ENCODE measurements around the gene RNF151. TPM values are rescaled to one million over a fixed set of nuclear protein-coding genes. Genes with fewer than 3 reads are reported as not detected.
A peak's percentile ranks its signal among the peaks of the same experiment; 100 is the strongest.

Gene RNF151
- total and polyA plus RNA-seq, 2 donors (not counting 1 experiment from before 2014, with no cell fraction given) = not detected

GRCh38 chr16:1924095-1924494 is 42.6 kb upstream of the RNF151 start:
- DNase-seq (ENCODE audit: low read depth in 2 of 2) = no peak
- H3K9ac ChIP-seq (ENCODE audit: insufficient read depth, low read length) = no peak overlapping the region
- H3K36me3 ChIP-seq (ENCODE audit: control insufficient read depth, insufficient read depth, low read length) = no peaks in the 10 kb centered on the region
- TF ChIP-seq CTCF (conservative IDR thresholded peaks at IDR 0.05 in 1 of 2, IDR thresholded peaks at IDR 0.05 in 1 of 2; ENCODE audit: low read depth in 1 of 2, low read length in 2 of 2) (no peak), EZH2 (IDR thresholded peaks at IDR 0.05; ENCODE audit: low read length, missing control alignments) (no peak)
- H3K27me3 ChIP-seq (ENCODE audit: control insufficient read depth, insufficient read depth, low read length) = peaks cover 35% of the 10 kb centered on the region
- H3K4me2 ChIP-seq (ENCODE audit: extremely low read depth, insufficient read depth, low read length) = no peak overlapping the region
- no peaks in the 10 kb centered on the region for H3K9me3 ChIP-seq (ENCODE audit: control insufficient read depth, insufficient read depth, low read depth, low read length)
- no peaks in the 10 kb centered on the region for H3K79me2 ChIP-seq (ENCODE audit: control insufficient read depth, insufficient read depth, low read length)
- no peaks in the 10 kb centered on the region for H4K20me1 ChIP-seq (ENCODE audit: control insufficient read depth, extremely low read depth, insufficient read depth, low read length)
- no peak overlapping the region for H2AFZ ChIP-seq (ENCODE audit: low read length)
- no peak overlapping the region for H3K27ac ChIP-seq (ENCODE audit: insufficient read depth, low read length)
- no peak overlapping the region for H3K4me3 ChIP-seq (replicated peaks in 1 of 4; ENCODE audit: control extremely low read depth in 1 of 4, insufficient read depth in 1 of 4, low read depth in 3 of 4, low read length in 4 of 4)
- peaks cover 4% of the 10 kb centered on the region for H3K4me1 ChIP-seq (ENCODE audit: control insufficient read depth, extremely low read depth, insufficient read depth, low read length)

GRCh38 chr16:1926271-1926670 is 40.4 kb upstream of the RNF151 start:
- TF ChIP-seq EZH2 (IDR thresholded peaks at IDR 0.05; ENCODE audit: low read length, missing control alignments) (no peak), CTCF (conservative IDR thresholded peaks at IDR 0.05 in 1 of 2, IDR thresholded peaks at IDR 0.05 in 1 of 2; ENCODE audit: low read depth in 1 of 2, low read length in 2 of 2) (no peak)
- Histone ChIP-seq H3K9me3 (ENCODE audit: control insufficient read depth, insufficient read depth, low read depth, low read length) (no peaks in the 10 kb centered on the region), H3K36me3 (ENCODE audit: control insufficient read depth, insufficient read depth, low read length) (no peaks in the 10 kb centered on the region), H3K4me3 (replicated peaks in 1 of 4; ENCODE audit: control extremely low read depth in 1 of 4, insufficient read depth in 1 of 4, low read depth in 3 of 4, low read length in 4 of 4) (no peak overlapping the region), H3K27me3 (ENCODE audit: control insufficient read depth, insufficient read depth, low read length) (peaks cover 19% of the 10 kb centered on the region), H3K4me1 (ENCODE audit: control insufficient read depth, extremely low read depth, insufficient read depth, low read length) (peaks cover 4% of the 10 kb centered on the region), H3K27ac (ENCODE audit: insufficient read depth, low read length) (no peak overlapping the region), H2AFZ (ENCODE audit: low read length) (no peak overlapping the region), H4K20me1 (ENCODE audit: control insufficient read depth, extremely low read depth, insufficient read depth, low read length) (no peaks in the 10 kb centered on the region), H3K9ac (ENCODE audit: insufficient read depth, low read length) (no peak overlapping the region), H3K4me2 (ENCODE audit: extremely low read depth, insufficient read depth, low read length) (no peak overlapping the region), H3K79me2 (ENCODE audit: control insufficient read depth, insufficient read depth, low read length) (no peaks in the 10 kb centered on the region)
- no peak for DNase-seq (ENCODE audit: low read depth in 2 of 2)

GRCh38 chr16:1929105-1929504 is 37.6 kb upstream of the RNF151 start:
- Histone ChIP-seq H3K4me1 (ENCODE audit: control insufficient read depth, extremely low read depth, insufficient read depth, low read length) (no peaks in the 10 kb centered on the region), H3K4me3 (replicated peaks in 1 of 4; ENCODE audit: control extremely low read depth in 1 of 4, insufficient read depth in 1 of 4, low read depth in 3 of 4, low read length in 4 of 4) (peak overlapping the region; percentile 3 to 58 (median 31))
- TF ChIP-seq CTCF (conservative IDR thresholded peaks at IDR 0.05 in 1 of 2, IDR thresholded peaks at IDR 0.05 in 1 of 2; ENCODE audit: low read depth in 1 of 2, low read length in 2 of 2) = no peak
- TF ChIP-seq EZH2 (IDR thresholded peaks at IDR 0.05; ENCODE audit: low read length, missing control alignments) = no peak

More at GRCh38 chr16:1929105-1929504, 37.6 kb upstream of the RNF151 start:
- no peaks in the 10 kb centered on the region for H3K79me2 ChIP-seq (ENCODE audit: control insufficient read depth, insufficient read depth, low read length)
- H3K9ac ChIP-seq (ENCODE audit: insufficient read depth, low read length) = peak overlapping the region; percentile 46
- no peaks in the 10 kb centered on the region for H3K36me3 ChIP-seq (ENCODE audit: control insufficient read depth, insufficient read depth, low read length)
- no peak overlapping the region for H3K27ac ChIP-seq (ENCODE audit: insufficient read depth, low read length)
- H3K9me3 ChIP-seq (ENCODE audit: control insufficient read depth, insufficient read depth, low read depth, low read length) = no peaks in the 10 kb centered on the region
- H3K27me3 ChIP-seq (ENCODE audit: control insufficient read depth, insufficient read depth, low read length) = peaks cover 7% of the 10 kb centered on the region
- peak overlapping the region; percentile 65 for H2AFZ ChIP-seq (ENCODE audit: low read length)
- peak in 1 of 2 donors; percentile 3 for DNase-seq (ENCODE audit: low read depth in 2 of 2)
- H3K4me2 ChIP-seq (ENCODE audit: extremely low read depth, insufficient read depth, low read length) = peak overlapping the region; percentile 48
- H4K20me1 ChIP-seq (ENCODE audit: control insufficient read depth, extremely low read depth, insufficient read depth, low read length) = no peaks in the 10 kb centered on the region
